ENCODE measurements around the gene PXDN.

PXDN gene

DNA sequence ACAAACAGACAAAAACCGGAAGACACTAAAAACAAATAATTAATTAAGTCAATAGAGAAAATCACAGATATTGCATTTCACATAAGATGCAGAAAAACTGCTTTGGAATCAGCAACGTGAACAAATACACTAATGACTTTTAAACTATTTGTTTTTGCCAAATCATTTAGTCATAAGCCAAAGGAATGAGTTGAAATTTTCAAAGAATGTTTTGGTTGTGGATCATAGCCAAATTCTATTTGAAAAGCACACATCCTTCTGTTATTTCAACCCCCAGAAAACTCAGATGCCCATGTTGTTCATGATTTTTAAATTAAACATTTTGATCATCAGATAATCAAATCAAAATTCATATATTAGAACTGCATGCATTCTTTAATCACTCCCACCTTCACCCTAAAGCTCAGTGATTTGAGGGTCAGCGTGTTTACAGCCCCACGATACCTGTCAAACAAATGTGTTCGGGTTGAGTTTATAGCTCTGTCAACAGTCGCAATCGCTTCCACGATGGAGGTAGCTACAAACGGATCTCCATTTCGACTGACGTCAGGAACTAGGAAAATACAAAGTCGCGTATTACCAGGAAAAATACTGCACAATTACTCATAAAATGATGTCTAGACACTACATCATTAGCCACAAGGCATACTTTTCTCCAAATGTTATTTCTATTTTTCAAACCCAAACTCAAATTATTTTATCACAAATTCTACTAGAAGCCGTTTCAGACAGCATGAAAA lies 90.2 kb downstream of the PXDN start:
- no peaks in the 10 kb centered on the region for H3K27me3 ChIP-seq (ENCODE audit: control insufficient read depth, insufficient read depth, low read length)
- H3K4me1 ChIP-seq (ENCODE audit: control insufficient read depth, insufficient read depth, low read length), result no peaks in the 10 kb centered on the region
- 100% methylated on average over 1 of the region's 14 CpGs for WGBS (ENCODE audit: insufficient coverage, insufficient read length)
- no peaks in the 10 kb centered on the region for H3K9me3 ChIP-seq (ENCODE audit: control insufficient read depth, insufficient read depth, low read length)
- no peak for DNase-seq (ENCODE audit: low read depth, low spot score)
- H3K36me3 ChIP-seq (ENCODE audit: control insufficient read depth, insufficient read depth, low read length), result peaks cover 16% of the 10 kb centered on the region; the same call in 1 of the 2 replicates
- no peak overlapping the region for H3K27ac ChIP-seq (ENCODE audit: low read length)
- no peak overlapping the region for H3K4me3 ChIP-seq (ENCODE audit: low read length)

DNA sequence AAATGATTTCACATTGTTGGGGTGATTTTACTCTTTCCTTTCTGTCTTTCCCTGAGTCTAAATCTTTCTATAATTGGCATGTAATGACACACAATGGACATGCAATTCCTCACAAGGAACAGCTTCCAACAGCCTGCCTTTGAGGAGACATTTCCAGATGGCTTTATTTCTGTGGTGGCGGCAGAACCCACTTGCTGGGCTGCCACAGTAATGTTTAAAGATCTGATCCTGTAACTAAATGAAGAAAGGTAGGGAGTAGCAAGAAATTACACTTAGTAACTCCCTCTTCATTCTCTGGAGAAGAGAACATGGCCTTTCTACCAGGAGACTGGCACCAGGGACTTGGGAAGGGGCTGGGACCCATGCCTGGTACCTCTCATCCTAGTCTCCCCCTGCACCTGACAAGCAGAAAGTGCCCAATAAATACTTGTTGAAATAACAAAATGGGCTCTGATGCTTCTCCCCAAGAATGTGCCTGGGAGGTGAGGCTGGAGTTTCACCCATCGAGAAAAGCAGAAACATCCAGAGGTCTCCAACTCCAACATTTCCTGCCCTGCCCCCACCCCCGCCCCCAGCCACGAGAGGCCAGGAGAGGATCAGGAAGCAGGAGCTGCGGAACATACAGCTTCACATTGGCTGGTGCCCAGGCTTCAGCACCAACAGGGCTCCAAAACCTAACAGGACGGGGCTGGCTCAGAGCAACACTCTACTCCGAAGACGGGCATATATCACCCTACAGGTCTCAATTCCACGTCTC lies 92.1 kb downstream of the PXDN start:
- no peak for DNase-seq (ENCODE audit: low read depth, low spot score)
- Histone ChIP-seq H3K36me3 (ENCODE audit: control insufficient read depth, insufficient read depth, low read length) (peaks cover 32% of the 10 kb centered on the region), H3K27me3 (ENCODE audit: control insufficient read depth, insufficient read depth, low read length) (no peaks in the 10 kb centered on the region), H3K27ac (ENCODE audit: low read length) (no peak overlapping the region), H3K4me3 (ENCODE audit: low read length) (no peak overlapping the region), H3K4me1 (ENCODE audit: control insufficient read depth, insufficient read depth, low read length) (no peaks in the 10 kb centered on the region), H3K9me3 (ENCODE audit: control insufficient read depth, insufficient read depth, low read length) (no peaks in the 10 kb centered on the region)
- WGBS (ENCODE audit: insufficient coverage, insufficient read length), result no CpG with 5 or more reads among the region's 9 CpGs

DNA sequence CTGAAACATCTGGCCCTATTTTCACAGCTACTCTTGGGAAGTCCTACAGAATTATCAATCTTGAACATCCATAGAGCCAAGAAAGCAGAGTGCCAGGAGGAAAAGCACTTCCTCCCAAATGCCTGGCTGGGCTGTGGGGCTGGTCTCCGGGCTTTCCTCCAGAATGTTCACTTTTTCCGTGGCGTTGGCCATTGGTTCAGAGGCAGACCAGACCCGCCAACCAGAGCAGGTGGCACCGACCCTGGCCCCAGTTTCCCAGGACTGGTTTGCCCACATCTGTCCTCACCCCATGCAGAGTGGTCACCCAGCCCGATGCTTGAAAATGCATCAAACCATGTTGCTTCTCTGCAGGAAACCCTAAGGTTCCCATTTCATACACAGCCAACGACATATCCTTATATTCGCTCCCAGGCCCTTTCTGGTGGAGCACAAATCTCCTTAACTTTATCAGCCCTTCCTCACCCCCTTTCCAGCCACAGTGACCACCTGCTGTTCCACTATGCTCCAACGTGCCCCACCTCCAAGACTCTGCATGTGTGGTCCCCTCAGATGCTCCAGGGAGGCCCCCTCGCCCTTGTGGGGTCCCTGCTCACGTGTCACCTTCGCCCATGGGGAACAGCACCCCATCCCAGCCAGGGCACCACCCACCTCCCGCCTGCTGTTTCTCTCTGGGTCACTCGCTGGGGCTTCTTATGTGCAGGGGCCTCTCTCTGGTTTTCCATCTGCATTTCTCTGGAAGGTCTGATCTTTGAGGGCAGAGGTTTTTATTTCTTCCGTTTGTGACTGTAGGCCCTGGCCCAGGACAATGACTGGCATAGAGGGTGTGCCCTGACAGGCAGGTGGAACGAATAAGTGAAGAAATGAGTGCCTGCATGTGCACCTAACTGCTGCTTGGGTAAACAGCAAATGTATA lies 92.9 kb downstream of the PXDN start:
- no peak overlapping the region for H3K4me3 ChIP-seq (ENCODE audit: low read length)
- H3K27me3 ChIP-seq (ENCODE audit: control insufficient read depth, insufficient read depth, low read length), result no peaks in the 10 kb centered on the region
- no peaks in the 10 kb centered on the region for H3K9me3 ChIP-seq (ENCODE audit: control insufficient read depth, insufficient read depth, low read length)
- no CpG with 5 or more reads among the region's 16 CpGs for WGBS (ENCODE audit: insufficient coverage, insufficient read length)
- peaks cover 32% of the 10 kb centered on the region for H3K36me3 ChIP-seq (ENCODE audit: control insufficient read depth, insufficient read depth, low read length)
- no peaks in the 10 kb centered on the region for H3K4me1 ChIP-seq (ENCODE audit: control insufficient read depth, insufficient read depth, low read length)
- no peak for DNase-seq (ENCODE audit: low read depth, low spot score)
- H3K27ac ChIP-seq (ENCODE audit: low read length), result no peak overlapping the region

DNA sequence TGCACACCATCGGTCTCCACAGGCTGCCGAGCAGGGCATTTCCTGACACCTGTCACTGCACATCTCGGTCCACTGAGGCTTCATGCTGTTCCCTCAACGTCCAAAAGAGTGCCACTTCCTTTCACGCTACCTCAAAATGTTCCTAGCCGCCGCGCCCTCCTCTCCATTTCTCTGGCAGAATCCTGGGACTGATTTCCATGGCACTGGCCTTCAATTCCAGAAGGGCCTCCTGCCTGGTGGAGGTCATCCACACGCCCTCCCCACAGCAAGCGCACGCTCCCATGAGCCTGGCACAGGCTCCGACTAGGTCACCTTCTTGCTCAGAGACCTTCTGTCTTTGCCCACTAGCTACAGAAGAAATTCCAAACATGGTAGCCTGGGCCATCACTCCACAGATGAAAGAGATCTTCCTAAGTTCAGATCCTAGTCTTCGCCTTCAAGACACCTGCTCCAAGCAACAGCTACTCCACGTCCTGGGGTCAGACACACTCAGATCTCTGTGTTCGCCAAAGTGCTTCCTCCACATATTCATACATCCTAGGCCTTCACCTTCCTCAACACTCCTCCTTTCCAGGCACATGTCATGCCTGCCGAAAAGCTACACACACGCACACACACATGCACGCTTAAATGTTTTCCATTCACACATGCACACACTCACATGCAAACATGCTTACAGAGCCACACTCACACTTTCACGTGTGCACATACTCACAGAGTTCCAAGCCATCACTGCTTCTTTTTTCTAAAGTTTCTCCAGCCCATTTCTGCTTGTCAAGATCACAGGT lies 94.0 kb downstream of the PXDN start:
- Histone ChIP-seq H3K27me3 (ENCODE audit: control insufficient read depth, insufficient read depth, low read length) (no peaks in the 10 kb centered on the region), H3K36me3 (ENCODE audit: control insufficient read depth, insufficient read depth, low read length) (peaks cover 32% of the 10 kb centered on the region), H3K27ac (ENCODE audit: low read length) (no peak overlapping the region), H3K4me1 (ENCODE audit: control insufficient read depth, insufficient read depth, low read length) (no peaks in the 10 kb centered on the region), H3K9me3 (ENCODE audit: control insufficient read depth, insufficient read depth, low read length) (no peaks in the 10 kb centered on the region), H3K4me3 (ENCODE audit: low read length) (no peak overlapping the region)
- WGBS (ENCODE audit: insufficient coverage, insufficient read length), result no CpG with 5 or more reads among the region's 19 CpGs
- no peak for DNase-seq (ENCODE audit: low read depth, low spot score)

DNA sequence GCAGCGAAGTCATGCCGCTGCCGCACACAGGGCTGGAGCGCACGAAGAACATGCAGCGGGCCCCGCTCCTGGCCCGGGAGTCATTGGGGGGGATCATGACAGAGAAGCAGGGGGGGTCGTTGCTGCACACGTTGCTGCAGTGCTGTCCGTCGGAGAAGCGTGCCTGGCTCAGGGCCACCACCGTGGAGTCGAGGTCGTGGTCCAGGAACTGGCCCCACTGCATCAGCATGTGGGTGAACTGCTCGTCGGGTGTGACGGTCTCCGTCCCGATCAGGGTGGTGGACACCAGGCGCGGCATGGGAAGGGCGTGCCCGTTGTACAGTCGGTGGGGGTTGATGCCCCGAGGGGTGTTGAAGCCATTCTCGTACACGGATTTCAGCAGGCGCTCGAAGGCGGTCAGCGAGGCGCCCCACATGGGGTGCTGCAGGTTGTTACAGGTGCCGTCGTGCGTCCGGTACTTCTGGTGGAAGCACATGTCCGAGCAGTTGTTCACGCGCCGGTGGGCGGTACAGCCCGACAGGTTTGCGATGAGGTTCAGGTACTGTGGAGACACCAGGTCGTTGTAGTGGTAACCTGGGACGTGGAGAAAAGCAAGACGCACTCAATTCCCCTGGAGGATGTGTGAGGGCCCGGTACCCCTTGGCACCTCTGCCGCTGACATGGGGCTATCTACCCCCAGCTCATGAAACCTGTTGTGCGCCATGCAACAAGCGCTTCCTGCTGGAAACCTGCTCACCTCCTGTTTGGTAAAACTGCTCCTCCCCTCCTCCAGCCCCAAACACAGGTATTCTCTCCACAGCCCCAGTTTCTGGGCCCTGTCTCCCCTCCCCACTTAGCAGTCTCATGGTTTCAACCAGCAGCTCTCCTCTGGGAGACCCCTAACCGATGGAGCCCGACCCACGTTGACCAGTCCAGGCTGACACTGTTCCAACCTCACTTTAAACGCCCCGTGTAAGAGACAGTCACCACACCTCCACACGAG lies 94.9 kb downstream of the PXDN start:
- Histone ChIP-seq H3K4me3 (ENCODE audit: low read length) (no peak overlapping the region), H3K4me1 (ENCODE audit: control insufficient read depth, insufficient read depth, low read length) (no peaks in the 10 kb centered on the region), H3K9me3 (ENCODE audit: control insufficient read depth, insufficient read depth, low read length) (no peaks in the 10 kb centered on the region), H3K27ac (ENCODE audit: low read length) (no peak overlapping the region), H3K27me3 (ENCODE audit: control insufficient read depth, insufficient read depth, low read length) (no peaks in the 10 kb centered on the region), H3K36me3 (ENCODE audit: control insufficient read depth, insufficient read depth, low read length) (peaks cover 32% of the 10 kb centered on the region)
- DNase-seq (ENCODE audit: low read depth, low spot score), result no peak
- WGBS (ENCODE audit: insufficient coverage, insufficient read length), result no CpG with 5 or more reads among the region's 58 CpGs

DNA sequence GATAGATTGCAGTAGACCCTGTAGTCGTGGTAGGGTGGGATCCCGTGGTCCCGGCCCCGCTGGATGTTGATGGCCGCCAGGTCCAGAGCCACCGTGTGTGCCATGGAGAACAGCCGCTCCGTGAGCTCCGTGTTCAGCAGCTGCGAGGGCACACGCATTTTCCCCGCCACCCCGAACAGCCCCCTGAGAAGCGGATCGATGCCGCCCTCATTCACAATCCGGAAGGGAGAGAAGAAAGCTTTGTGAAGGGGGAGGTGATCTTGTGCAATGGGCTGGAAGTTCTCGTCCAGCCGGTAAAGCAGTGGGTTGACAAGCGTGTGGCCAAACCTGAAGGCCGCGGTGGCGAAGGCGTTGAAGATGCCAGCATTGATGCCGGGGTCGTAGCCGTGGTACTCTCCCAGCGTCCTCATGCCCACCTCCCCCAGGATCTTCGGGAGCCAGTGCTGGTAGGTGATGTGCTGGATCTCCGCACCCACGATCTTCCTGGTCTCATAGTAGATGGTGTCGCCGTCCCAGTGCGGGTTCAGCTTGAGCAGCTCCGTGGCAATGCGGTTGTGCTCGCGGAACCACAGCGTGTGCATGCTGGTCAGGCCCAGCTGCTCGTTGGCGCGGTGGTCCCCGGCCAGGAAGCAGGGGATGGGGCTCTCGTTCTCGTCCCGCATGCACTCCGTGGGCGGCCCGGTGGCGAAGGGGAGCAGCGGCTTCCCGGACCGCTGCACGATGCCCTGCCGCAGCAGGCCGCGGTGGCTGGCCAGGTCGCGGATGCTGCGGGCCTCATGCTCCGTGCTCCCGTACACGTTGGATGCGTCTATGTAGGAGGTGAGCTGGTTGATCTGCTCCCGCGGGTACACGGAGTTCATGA lies 95.8 kb downstream of the PXDN start:
- no peaks in the 10 kb centered on the region for H3K27me3 ChIP-seq (ENCODE audit: control insufficient read depth, insufficient read depth, low read length)
- WGBS (ENCODE audit: insufficient coverage, insufficient read length), result no CpG with 5 or more reads among the region's 67 CpGs
- no peak overlapping the region for H3K27ac ChIP-seq (ENCODE audit: low read length)
- H3K4me1 ChIP-seq (ENCODE audit: control insufficient read depth, insufficient read depth, low read length), result no peaks in the 10 kb centered on the region
- H3K4me3 ChIP-seq (ENCODE audit: low read length), result no peak overlapping the region
- peaks cover 32% of the 10 kb centered on the region for H3K36me3 ChIP-seq (ENCODE audit: control insufficient read depth, insufficient read depth, low read length)
- no peaks in the 10 kb centered on the region for H3K9me3 ChIP-seq (ENCODE audit: control insufficient read depth, insufficient read depth, low read length)
- no peak for DNase-seq (ENCODE audit: low read depth, low spot score)

DNA sequence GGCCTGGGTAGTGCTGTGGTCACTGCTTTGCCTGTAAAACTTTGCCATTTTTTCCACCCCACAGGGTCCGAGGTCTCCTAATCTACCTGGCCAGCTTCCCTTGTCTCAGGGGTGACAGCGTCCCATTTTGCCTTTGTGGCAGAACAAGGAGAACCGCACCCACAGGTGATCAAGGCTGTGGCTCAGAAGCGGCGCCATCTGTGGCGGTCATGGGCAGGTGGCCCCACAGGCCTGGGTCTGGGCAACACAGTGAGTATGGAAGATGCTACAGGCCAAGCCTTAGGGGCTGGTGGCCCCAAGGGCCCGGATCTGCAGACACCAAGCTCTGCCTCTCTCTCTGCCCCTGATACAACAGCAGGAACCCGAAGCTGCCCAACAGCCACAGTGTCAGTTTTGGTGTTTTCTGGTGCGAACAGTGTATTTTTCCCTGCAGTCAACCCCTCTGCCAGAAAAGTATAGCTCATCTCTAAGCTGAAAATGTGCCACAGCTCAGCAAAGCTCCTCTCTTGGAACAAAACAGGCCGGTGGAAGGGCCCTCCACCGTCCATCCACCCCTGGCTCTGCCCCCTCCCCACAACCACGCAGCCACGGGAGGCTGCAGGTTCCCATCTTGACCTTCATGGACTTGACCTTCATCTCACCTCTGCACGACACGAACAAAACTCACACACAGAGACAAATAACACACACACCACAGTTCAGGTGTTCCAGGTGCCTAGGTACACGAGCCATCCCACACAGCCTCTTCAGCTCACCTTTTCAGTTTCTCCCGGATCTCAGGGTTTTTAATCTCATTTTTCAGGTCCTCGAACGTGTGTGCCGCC lies 96.7 kb downstream of the PXDN start:
- WGBS (ENCODE audit: insufficient coverage, insufficient read length), result no CpG with 5 or more reads among the region's 20 CpGs
- no peaks in the 10 kb centered on the region for H3K27me3 ChIP-seq (ENCODE audit: control insufficient read depth, insufficient read depth, low read length)
- H3K27ac ChIP-seq (ENCODE audit: low read length), result no peak overlapping the region
- peaks cover 30% of the 10 kb centered on the region for H3K36me3 ChIP-seq (ENCODE audit: control insufficient read depth, insufficient read depth, low read length)
- H3K4me3 ChIP-seq (ENCODE audit: low read length), result no peak overlapping the region
- no peaks in the 10 kb centered on the region for H3K9me3 ChIP-seq (ENCODE audit: control insufficient read depth, insufficient read depth, low read length)
- no peak for DNase-seq (ENCODE audit: low read depth, low spot score)
- no peaks in the 10 kb centered on the region; the same call in 1 of the 2 replicates for H3K4me1 ChIP-seq (ENCODE audit: control insufficient read depth, insufficient read depth, low read length)

DNA sequence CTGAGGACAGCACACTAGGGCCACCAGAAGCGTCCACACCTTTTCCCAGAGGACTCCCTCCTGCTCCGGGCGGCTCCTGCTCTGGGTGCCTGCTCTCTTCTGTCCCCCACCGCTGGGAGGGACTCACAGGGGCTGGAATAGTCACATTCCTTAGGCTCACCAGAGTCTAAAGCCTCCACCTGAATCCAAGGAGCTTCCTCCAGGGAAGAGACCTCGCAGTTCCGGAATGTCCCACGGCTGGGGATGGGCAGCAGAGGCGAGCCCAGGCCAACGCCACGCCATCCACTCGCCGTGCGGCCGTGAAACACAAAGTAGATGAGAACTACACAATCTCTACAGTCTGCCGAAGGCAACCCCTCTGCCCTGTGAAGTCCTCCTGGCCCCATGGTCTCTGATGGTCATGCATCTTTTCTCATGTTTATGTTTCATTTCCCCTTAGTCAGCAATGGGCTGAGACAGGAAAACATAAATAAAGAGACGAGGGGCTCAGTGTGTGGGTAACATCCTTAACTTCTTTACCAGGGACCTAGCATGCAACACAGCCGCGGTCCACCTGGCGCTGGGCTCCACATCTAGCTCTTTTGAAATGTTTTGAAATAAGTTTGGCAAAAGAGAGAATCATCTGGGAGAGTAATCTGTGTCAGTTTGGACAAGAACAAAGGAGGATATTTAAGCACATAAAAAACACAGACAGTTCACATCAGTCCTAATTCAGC lies 98.4 kb downstream of the PXDN start:
- Histone ChIP-seq H3K4me1 (ENCODE audit: control insufficient read depth, insufficient read depth, low read length) (no peaks in the 10 kb centered on the region; the same call in 1 of the 2 replicates), H3K27ac (ENCODE audit: low read length) (no peak overlapping the region), H3K27me3 (ENCODE audit: control insufficient read depth, insufficient read depth, low read length) (no peaks in the 10 kb centered on the region), H3K4me3 (ENCODE audit: low read length) (no peak overlapping the region), H3K9me3 (ENCODE audit: control insufficient read depth, insufficient read depth, low read length) (no peaks in the 10 kb centered on the region), H3K36me3 (ENCODE audit: control insufficient read depth, insufficient read depth, low read length) (peaks cover 30% of the 10 kb centered on the region)
- no peak for DNase-seq (ENCODE audit: low read depth, low spot score)
- WGBS (ENCODE audit: insufficient coverage, insufficient read length), result no CpG with 5 or more reads among the region's 19 CpGs
